Loucy (cell line): Measurements from ENCODE around the gene KCNF1.

Experiments
- CTCF ChIP-seq: fragments of 200-600 bp; sonication (generic); conservative IDR thresholded peaks from 2 replicates; pipeline ENCODE4 v1.5.1; 2014; ENCODE audit warnings: mild to moderate bottlenecking, antibody characterized with exemption, low read length
- EZH2phosphoT487 ChIP-seq: fragments of 200-600 bp; IDR thresholded peaks from 2 replicates; pipeline ENCODE4 v1.6.1; 2018; ENCODE audit warnings: antibody characterized with exemption, mild to moderate bottlenecking, moderate library complexity, borderline replicate concordance

- TF ChIP-seq CTCF, result no peak
- no peak for TF ChIP-seq EZH2phosphoT487
Measured at GRCh38 chr2:10917927-10918326, 6.2 kb downstream of the KCNF1 start.
